UCSD-AML1 (cell line): ENCODE data around the gene PTPRH.

Experiments
- DNase-seq: peaks from one replicate; lab custom pipeline; 2025; ENCODE audit not compliant: unreplicated experiment; lab: John Stamatoyannopoulos, UW

PTPRH gene

GRCh38 chr19:55246462-55247451 lies 37.5 kb upstream of the PTPRH start:
- DNase-seq, result no peak

- DNase-seq, result no peak
Measured at GRCh38 chr19:55245236-55245904, 36.1 kb upstream of the PTPRH start.

- no peak for DNase-seq
Measured at GRCh38 chr19:55244004-55244680, 34.8 kb upstream of the PTPRH start.

GRCh38 chr19:55242517-55242916 lies 33.2 kb upstream of the PTPRH start:
- DNase-seq, result no peak

- no peak for DNase-seq
Measured at GRCh38 chr19:55241935-55242464, 32.7 kb upstream of the PTPRH start.

GRCh38 chr19:55241143-55241934 lies 32.0 kb upstream of the PTPRH start:
- DNase-seq, result no peak

GRCh38 chr19:55240713-55241020 lies 31.4 kb upstream of the PTPRH start:
- DNase-seq, result no peak

- no peak for DNase-seq
Measured at GRCh38 chr19:55239004-55239403, 29.7 kb upstream of the PTPRH start.

- no peak for DNase-seq
Measured at GRCh38 chr19:55238030-55238429, 28.7 kb upstream of the PTPRH start.

GRCh38 chr19:55232986-55233385 lies 23.7 kb upstream of the PTPRH start:
- DNase-seq, result no peak

GRCh38 chr19:55232286-55232602 lies 22.9 kb upstream of the PTPRH start:
- DNase-seq, result no peak

- no peak for DNase-seq
Measured at GRCh38 chr19:55231391-55232285, 22.3 kb upstream of the PTPRH start.

- DNase-seq, result no peak
Measured at GRCh38 chr19:55230780-55231179, 21.5 kb upstream of the PTPRH start.

- DNase-seq, result no peak
Measured at GRCh38 chr19:55230329-55230728, 21.0 kb upstream of the PTPRH start.

- no peak for DNase-seq
Measured at GRCh38 chr19:55229789-55230182, 20.5 kb upstream of the PTPRH start.

GRCh38 chr19:55229145-55229788 lies 20.0 kb upstream of the PTPRH start:
- DNase-seq, result no peak

GRCh38 chr19:55228403-55229031 lies 19.2 kb upstream of the PTPRH start, which contains the start of gene TMEM86B:
Gene TMEM86B (minus strand): TSS chr19:55228763. CDS start chr19:55228741, 22 bp downstream.
- DNase-seq, result no peak

GRCh38 chr19:55228015-55228391 lies 18.7 kb upstream of the PTPRH start:
- DNase-seq, result no peak
